Neural cell (in vitro differentiated cells): Measurements from ENCODE around the gene OTUD5. TPM values are rescaled to one million over a fixed set of nuclear protein-coding genes. Genes with fewer than 3 reads are reported as not detected.

Source experiments
- H2AFZ ChIP-seq: fragments of 200-600, 300-800 bp; sonication (generic), shearing (Covaris generic); 2 replicates; pipeline ENCODE4 v1.6.0; 2014; ENCODE audit warnings: low read depth, mild to moderate bottlenecking, antibody characterized with exemption, low read length, moderate library complexity
- H3F3A ChIP-seq: fragments of 200-600 bp; shearing (Covaris generic); 2 replicates; pipeline ENCODE4 v1.6.1; 2016; ENCODE audit warnings: mild to moderate bottlenecking, moderate library complexity, mixed read lengths, antibody characterized with exemption, low read length; ENCODE audit not compliant: insufficient read depth, poor library complexity, severe bottlenecking
- H3K27ac ChIP-seq: fragments of 200-600, 300-800 bp; sonication (generic), shearing (Covaris generic); 2 replicates; pipeline ENCODE4 v1.5.1; 2014; ENCODE audit warnings: mild to moderate bottlenecking, low read length, moderate library complexity
- H3K27me3 ChIP-seq: fragments of 300-800, 200-600 bp; sonication (generic), shearing (Covaris generic); 2 replicates; pipeline ENCODE4 v1.6.0; 2014; ENCODE audit warnings: mild to moderate bottlenecking, low read depth, low read length, moderate library complexity; ENCODE audit not compliant: insufficient read depth
- H3K36me3 ChIP-seq: fragments of 300-800, 200-600 bp; sonication (generic), shearing (Covaris generic); 2 replicates; pipeline ENCODE4 v1.5.1; 2014; ENCODE audit warnings: mild to moderate bottlenecking, antibody characterized with exemption, low read length, moderate library complexity; ENCODE audit not compliant: insufficient read depth
- H3K4me2 ChIP-seq: fragments of 300-800, 200-600 bp; sonication (generic), shearing (Covaris generic); 2 replicates; pipeline ENCODE4 v1.6.0; 2014; ENCODE audit warnings: mild to moderate bottlenecking, low read length
- H3K4me3 ChIP-seq: fragments of 300-800, 200-600 bp; sonication (generic), shearing (Covaris generic); 2 replicates; pipeline ENCODE4 v1.5.1; 2014; ENCODE audit warnings: mild to moderate bottlenecking, low read length, moderate library complexity
- H3K79me2 ChIP-seq: fragments of 200-600 bp; shearing (Covaris generic); replicated peaks from 2 replicates; pipeline ENCODE4 v1.6.0; 2014; ENCODE audit warnings: mild to moderate bottlenecking, low read length, moderate library complexity; ENCODE audit not compliant: insufficient read depth
- H3K9ac ChIP-seq: fragments of 300-800, 200-600 bp; sonication (generic), shearing (Covaris generic); 2 replicates; pipeline ENCODE4 v1.6.1; 2016; ENCODE audit warnings: mild to moderate bottlenecking, low read length, mixed read lengths
- H3K9me2 ChIP-seq: fragments of 200-600 bp; shearing (Covaris generic); 2 replicates; pipeline ENCODE4 v1.6.1; 2016; ENCODE audit warnings: mild to moderate bottlenecking, low read length, mixed read lengths; ENCODE audit not compliant: insufficient read depth
- H3K9me3 ChIP-seq: fragments of 200-600, 300-800 bp; sonication (generic), shearing (Covaris generic); 2 replicates; pipeline ENCODE4 v1.6.1; 2016; ENCODE audit warnings: mild to moderate bottlenecking, mixed run types, low read length, moderate library complexity, mixed read lengths
- H4K20me1 ChIP-seq: fragments of 200-600 bp; shearing (Covaris generic); 2 replicates; pipeline ENCODE4 v1.6.1; 2016; ENCODE audit warnings: mild to moderate bottlenecking, mixed run types; ENCODE audit not compliant: insufficient read depth
- EP300 ChIP-seq: fragments of 450-650 bp; conservative IDR thresholded peaks from 2 replicates; pipeline ENCODE4 v1.6.1; 2014; ENCODE audit warnings: antibody characterized with exemption, mild to moderate bottlenecking, moderate library complexity; ENCODE audit not compliant: poor library complexity, severe bottlenecking
- EZH2 ChIP-seq: fragments of 200-600, 300-800 bp; shearing (Covaris generic), sonication (generic); IDR thresholded peaks from 2 replicates; pipeline ENCODE4 v1.6.1; 2014; ENCODE audit warnings: antibody characterized with exemption, low read length, borderline replicate concordance, mild to moderate bottlenecking; ENCODE audit not compliant: insufficient read depth, poor library complexity, severe bottlenecking
- MXI1 ChIP-seq: fragments of 450-650 bp; conservative IDR thresholded peaks from 2 replicates; pipeline ENCODE4 v1.6.1; 2014; ENCODE audit warnings: antibody characterized with exemption, mild to moderate bottlenecking; ENCODE audit not compliant: poor library complexity, severe bottlenecking
- POLR2AphosphoS5 ChIP-seq: IDR thresholded peaks from 2 replicates; pipeline ENCODE4 v1.6.1; 2012
- RAD21 ChIP-seq: fragments of 450-650 bp; conservative IDR thresholded peaks from 2 replicates; pipeline ENCODE4 v1.6.1; 2014; ENCODE audit warnings: antibody characterized with exemption, mild to moderate bottlenecking, moderate library complexity
- SMC3 ChIP-seq: fragments of 450-650 bp; conservative IDR thresholded peaks from 2 replicates; pipeline ENCODE4 v1.6.1; 2014; ENCODE audit warnings: antibody characterized with exemption, mild to moderate bottlenecking, moderate library complexity; ENCODE audit not compliant: poor library complexity
- TAF1 ChIP-seq: IDR thresholded peaks from 2 replicates; pipeline ENCODE4 v1.6.1; 2012; ENCODE audit warnings: low read depth
- polyA plus RNA-seq: library from polyadenylated mRNA; depleted of rRNA; stranded (reverse); fragments of >200 nt; gene quantifications from 2 replicates; pipeline ENCODE4 v1.2.3, GENCODE V29; 2014
- TF ChIP-seq, protein P1 (sequence below): fragments of 450-650 bp; IDR thresholded peaks from 2 replicates; pipeline ENCODE4 v1.5.1; 2014; ENCODE audit warnings: antibody characterized with exemption, mild to moderate bottlenecking, moderate library complexity; ENCODE audit not compliant: poor library complexity, severe bottlenecking
- TF ChIP-seq, protein P2 (sequence below): IDR thresholded peaks from 2 replicates; pipeline ENCODE4 v1.6.1; 2012; ENCODE audit warnings: borderline replicate concordance

OTUD5 gene
- polyA plus RNA-seq, 1 donor from 2014 or later = 34.3 TPM

DNA sequence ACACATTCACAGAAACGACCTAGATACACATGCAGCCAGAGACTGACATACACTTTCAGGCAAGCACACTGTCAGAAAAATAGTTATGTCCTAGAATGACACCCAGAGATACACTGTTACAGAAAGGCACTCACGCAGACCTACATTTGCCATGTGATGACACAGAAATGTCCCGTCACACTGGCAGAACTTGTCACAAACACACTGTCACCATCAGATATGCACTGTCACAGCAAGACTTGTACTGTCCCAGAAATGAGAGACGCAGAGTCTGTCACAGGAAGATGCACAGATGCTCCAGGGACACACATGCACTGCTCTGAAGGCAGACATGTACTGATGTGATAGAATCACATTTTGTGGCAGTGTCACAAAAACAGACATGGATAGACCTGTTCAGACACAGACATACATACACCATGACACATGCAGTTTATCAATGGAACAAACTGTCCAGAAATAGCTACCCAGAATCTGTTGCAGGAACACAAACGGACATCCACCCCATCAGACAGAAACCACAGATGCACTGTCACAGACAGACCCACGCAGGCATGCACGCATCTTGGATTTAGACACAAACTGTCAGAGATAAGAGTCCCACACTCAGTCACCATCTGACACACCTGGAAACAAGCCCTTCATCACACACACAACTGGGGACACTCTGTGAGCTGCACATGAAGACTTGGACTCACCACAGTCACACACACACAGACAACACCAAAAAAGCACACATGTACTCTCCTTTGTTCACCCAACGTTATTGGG, 37.3 kb downstream of the OTUD5 start:
- H3K27ac ChIP-seq = peak overlapping the region; percentile 66
- H2AFZ ChIP-seq = no peak overlapping the region
- no peak for TF ChIP-seq EZH2
- no peak for TF ChIP-seq RAD21
- peak; percentile 29 for TF ChIP-seq MXI1
- TF ChIP-seq POLR2AphosphoS5 = peak; percentile 86
- TF ChIP-seq, protein P1, sequence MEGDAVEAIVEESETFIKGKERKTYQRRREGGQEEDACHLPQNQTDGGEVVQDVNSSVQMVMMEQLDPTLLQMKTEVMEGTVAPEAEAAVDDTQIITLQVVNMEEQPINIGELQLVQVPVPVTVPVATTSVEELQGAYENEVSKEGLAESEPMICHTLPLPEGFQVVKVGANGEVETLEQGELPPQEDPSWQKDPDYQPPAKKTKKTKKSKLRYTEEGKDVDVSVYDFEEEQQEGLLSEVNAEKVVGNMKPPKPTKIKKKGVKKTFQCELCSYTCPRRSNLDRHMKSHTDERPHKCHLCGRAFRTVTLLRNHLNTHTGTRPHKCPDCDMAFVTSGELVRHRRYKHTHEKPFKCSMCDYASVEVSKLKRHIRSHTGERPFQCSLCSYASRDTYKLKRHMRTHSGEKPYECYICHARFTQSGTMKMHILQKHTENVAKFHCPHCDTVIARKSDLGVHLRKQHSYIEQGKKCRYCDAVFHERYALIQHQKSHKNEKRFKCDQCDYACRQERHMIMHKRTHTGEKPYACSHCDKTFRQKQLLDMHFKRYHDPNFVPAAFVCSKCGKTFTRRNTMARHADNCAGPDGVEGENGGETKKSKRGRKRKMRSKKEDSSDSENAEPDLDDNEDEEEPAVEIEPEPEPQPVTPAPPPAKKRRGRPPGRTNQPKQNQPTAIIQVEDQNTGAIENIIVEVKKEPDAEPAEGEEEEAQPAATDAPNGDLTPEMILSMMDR = no peak
- TF ChIP-seq, protein P2, sequence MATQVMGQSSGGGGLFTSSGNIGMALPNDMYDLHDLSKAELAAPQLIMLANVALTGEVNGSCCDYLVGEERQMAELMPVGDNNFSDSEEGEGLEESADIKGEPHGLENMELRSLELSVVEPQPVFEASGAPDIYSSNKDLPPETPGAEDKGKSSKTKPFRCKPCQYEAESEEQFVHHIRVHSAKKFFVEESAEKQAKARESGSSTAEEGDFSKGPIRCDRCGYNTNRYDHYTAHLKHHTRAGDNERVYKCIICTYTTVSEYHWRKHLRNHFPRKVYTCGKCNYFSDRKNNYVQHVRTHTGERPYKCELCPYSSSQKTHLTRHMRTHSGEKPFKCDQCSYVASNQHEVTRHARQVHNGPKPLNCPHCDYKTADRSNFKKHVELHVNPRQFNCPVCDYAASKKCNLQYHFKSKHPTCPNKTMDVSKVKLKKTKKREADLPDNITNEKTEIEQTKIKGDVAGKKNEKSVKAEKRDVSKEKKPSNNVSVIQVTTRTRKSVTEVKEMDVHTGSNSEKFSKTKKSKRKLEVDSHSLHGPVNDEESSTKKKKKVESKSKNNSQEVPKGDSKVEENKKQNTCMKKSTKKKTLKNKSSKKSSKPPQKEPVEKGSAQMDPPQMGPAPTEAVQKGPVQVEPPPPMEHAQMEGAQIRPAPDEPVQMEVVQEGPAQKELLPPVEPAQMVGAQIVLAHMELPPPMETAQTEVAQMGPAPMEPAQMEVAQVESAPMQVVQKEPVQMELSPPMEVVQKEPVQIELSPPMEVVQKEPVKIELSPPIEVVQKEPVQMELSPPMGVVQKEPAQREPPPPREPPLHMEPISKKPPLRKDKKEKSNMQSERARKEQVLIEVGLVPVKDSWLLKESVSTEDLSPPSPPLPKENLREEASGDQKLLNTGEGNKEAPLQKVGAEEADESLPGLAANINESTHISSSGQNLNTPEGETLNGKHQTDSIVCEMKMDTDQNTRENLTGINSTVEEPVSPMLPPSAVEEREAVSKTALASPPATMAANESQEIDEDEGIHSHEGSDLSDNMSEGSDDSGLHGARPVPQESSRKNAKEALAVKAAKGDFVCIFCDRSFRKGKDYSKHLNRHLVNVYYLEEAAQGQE = no peak
- TF ChIP-seq EP300 = peak; percentile 96
- peak overlapping the region; percentile 74 for H3K4me3 ChIP-seq
- H3K9me2 ChIP-seq = no peaks in the 10 kb centered on the region
- H3K27me3 ChIP-seq = no peaks in the 10 kb centered on the region
- H3K79me2 ChIP-seq = no peaks in the 10 kb centered on the region
- H3K9me3 ChIP-seq = no peaks in the 10 kb centered on the region
- no peaks in the 10 kb centered on the region for H4K20me1 ChIP-seq
- no peaks in the 10 kb centered on the region for H3F3A ChIP-seq
- H3K9ac ChIP-seq = peak overlapping the region; percentile 61
- H3K4me2 ChIP-seq = no peak overlapping the region
- no peaks in the 10 kb centered on the region for H3K36me3 ChIP-seq

DNA sequence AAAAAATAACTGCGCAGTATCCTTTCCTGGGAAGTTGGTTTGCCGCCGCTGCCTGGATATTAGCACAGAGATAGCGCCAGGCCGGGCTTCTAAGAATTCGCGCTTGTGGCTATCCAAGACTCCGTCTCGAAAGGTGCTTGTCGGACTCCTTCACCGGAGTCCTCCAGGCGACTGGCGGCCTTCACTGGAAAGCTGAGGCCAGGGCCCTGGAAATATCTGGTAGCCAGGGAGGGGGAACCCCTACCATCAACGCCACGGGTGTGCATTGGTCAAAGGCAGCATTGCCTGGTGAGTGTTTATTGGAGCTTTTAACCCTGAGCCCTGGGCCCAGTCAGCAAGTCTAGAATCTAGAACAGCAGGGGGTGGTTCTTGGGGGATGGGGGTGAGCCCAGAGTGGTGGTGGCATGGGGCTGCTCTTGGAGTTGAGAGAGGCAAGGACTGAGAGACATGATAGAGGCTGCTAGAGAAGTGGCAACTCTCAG, 38.0 kb downstream of the OTUD5 start:
- no peak overlapping the region for H2AFZ ChIP-seq
- H3K27ac ChIP-seq = peak overlapping the region; percentile 66
- peak overlapping the region; percentile 44 for H3K4me2 ChIP-seq
- no peaks in the 10 kb centered on the region for H3K9me3 ChIP-seq
- no peaks in the 10 kb centered on the region for H3F3A ChIP-seq
- H3K9ac ChIP-seq = peak overlapping the region; percentile 61
- H3K4me3 ChIP-seq = peak overlapping the region; percentile 74
- H3K27me3 ChIP-seq = no peaks in the 10 kb centered on the region
- H3K79me2 ChIP-seq = no peaks in the 10 kb centered on the region
- H3K36me3 ChIP-seq = no peaks in the 10 kb centered on the region
- no peaks in the 10 kb centered on the region for H3K9me2 ChIP-seq
- no peaks in the 10 kb centered on the region for H4K20me1 ChIP-seq
- TF ChIP-seq EZH2 (no peak), POLR2AphosphoS5 (no peak), RAD21 (no peak), TAF1 (no peak), SMC3 (no peak), MXI1 (no peak), EP300 (no peak)
- TF ChIP-seq, protein P2 = no peak
- TF ChIP-seq, protein P1 = no peak
